Measurements from ENCODE around the gene CCDC152. TPM values are rescaled to one million over a fixed set of nuclear protein-coding genes. Genes with fewer than 3 reads are reported as not detected.

CCDC152 gene
- total and polyA plus RNA-seq, 10 of the 15 experiments (the other 5 are each of a cell fraction or from before 2014, with no cell fraction given) = 0.12 to 25.8 (median 13.5) TPM

DNA sequence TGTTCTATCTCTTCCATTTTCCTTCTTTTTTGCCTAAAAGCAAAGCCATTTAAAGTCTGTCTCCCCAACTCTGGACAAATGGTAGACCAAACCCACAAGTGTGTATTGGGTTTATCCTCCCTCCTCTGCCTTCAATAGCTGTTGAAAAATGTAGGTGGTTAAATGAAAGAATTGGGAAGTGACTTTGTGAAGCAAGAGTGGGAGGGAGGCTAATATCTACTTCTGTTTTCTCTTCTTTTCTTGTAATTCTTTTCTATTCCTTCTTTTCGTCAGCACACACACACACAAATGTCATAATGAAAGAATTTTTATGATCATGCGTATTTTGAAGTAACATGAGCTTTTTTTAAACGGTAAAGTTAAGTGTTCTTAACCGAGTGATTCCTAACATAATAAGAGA, 3.8 kb downstream of the CCDC152 start:
- no peaks in the 10 kb centered on the region for H3K9me3 ChIP-seq (replicated peaks; ENCODE audit: control insufficient read depth, insufficient read depth, low read length)
- no peak overlapping the region for H2AFZ ChIP-seq (ENCODE audit: control insufficient read depth, low read depth, low read length)
- SMC1A ChIA-PET (ENCODE audit: uncharacterized antibody, unreplicated experiment) = interaction anchor here (0.8 to 2.2 kb wide), 5 partner anchors 9 to 132 kb away, joined by 3 to 8 read pairs (median 6); no protein-coding TSS in a partner anchor
- BruUV-seq (replicated peaks) = no TSS peak
- no peaks in the 10 kb centered on the region for H3K4me1 ChIP-seq (ENCODE audit: control insufficient read depth, insufficient read depth, low read length)
- H3K4me2 ChIP-seq (ENCODE audit: control insufficient read depth, insufficient read depth) = no peak overlapping the region
- no peak overlapping the region for H3K27ac ChIP-seq (ENCODE audit: control insufficient read depth, insufficient read depth)
- no peaks in the 10 kb centered on the region; a peak in 1 of 4 replicates for H3K36me3 ChIP-seq (ENCODE audit: control insufficient read depth in 2 of 2, insufficient read depth in 2 of 2, low read length in 1 of 2)
- POLR2A ChIA-PET = interaction anchor here (0.7 kb wide), 1 partner anchor 215 kb away, joined by 3 read pairs; no protein-coding TSS in a partner anchor
- H3K27me3 ChIP-seq (replicated peaks in 1 of 2; ENCODE audit: control insufficient read depth in 2 of 2, insufficient read depth in 2 of 2, low read length in 1 of 2) = no peaks in the 10 kb centered on the region
- intact Hi-C loops (cut with micrococcal nuclease; ENCODE audit: unreplicated experiment) = no loop called here
- no peak overlapping the region for H3K4me3 ChIP-seq
- no peaks in the 10 kb centered on the region for H4K20me1 ChIP-seq (ENCODE audit: control insufficient read depth, insufficient read depth)
- CTCF ChIA-PET = interaction anchor here (0.9 to 1.8 kb wide), 4 partner anchors 9 to 904 kb away, joined by 3 to 7 read pairs (median 4); no protein-coding TSS in a partner anchor
- 99% methylated on average over 4 of the region's 4 CpGs for WGBS (ENCODE audit: insufficient coverage, insufficient replicate concordance, low lambda C conversion rate, missing lambda C conversion rate)
- DNase-seq (ENCODE audit: low read depth, low spot score) (no peak), FAIRE-seq (no peak), ATAC-seq (no peak)
- no peaks in the 10 kb centered on the region for H3K79me2 ChIP-seq (ENCODE audit: control insufficient read depth, insufficient read depth, low read length)
- no peak for TF ChIP-seq EP300 (IDR thresholded peaks at IDR 0.05; ENCODE audit: borderline replicate concordance in 1 of 2, control insufficient read depth in 1 of 2, low read depth in 2 of 2, low read length in 2 of 2)
- no peak for TF ChIP-seq KDM1A (IDR thresholded peaks at IDR 0.05; ENCODE audit: borderline replicate concordance)
- TF ChIP-seq CBFB (IDR thresholded peaks at IDR 0.05; ENCODE audit: low read depth) = no peak
- TF ChIP-seq POLR2AphosphoS5 (IDR thresholded peaks at IDR 0.05; ENCODE audit: low read length) = no peak
- no peak for TF ChIP-seq ZNF622 (IDR thresholded peaks at IDR 0.05)
- no peak for TF ChIP-seq ZNF24 (IDR thresholded peaks at IDR 0.05)
- no peak for TF ChIP-seq ZNF592 (IDR thresholded peaks at IDR 0.05)
- TF ChIP-seq IKZF2 (IDR thresholded peaks at IDR 0.05) = no peak
- TF ChIP-seq KLF5 (IDR thresholded peaks at IDR 0.05; ENCODE audit: partially characterized antibody) = no peak
- TF ChIP-seq CTCF (IDR thresholded peaks at IDR 0.05 in 2 of 3, conservative IDR thresholded peaks at IDR 0.05 in 1 of 3; ENCODE audit: control insufficient read depth in 2 of 3, extremely low read depth in 1 of 3, insufficient read depth in 1 of 3, low read depth in 3 of 3, low read length in 3 of 3) = no peak
- TF ChIP-seq TBL1XR1 (IDR thresholded peaks at IDR 0.05; ENCODE audit: low read depth, low read length) = no peak
- no peak for TF ChIP-seq ETV6 (conservative IDR thresholded peaks at IDR 0.05 in 1 of 2, IDR thresholded peaks at IDR 0.05 in 1 of 2; ENCODE audit: borderline replicate concordance in 1 of 2, low read depth in 1 of 2)
- no peak for TF ChIP-seq DPF2 (IDR thresholded peaks at IDR 0.05)
- TF ChIP-seq, protein P1, sequence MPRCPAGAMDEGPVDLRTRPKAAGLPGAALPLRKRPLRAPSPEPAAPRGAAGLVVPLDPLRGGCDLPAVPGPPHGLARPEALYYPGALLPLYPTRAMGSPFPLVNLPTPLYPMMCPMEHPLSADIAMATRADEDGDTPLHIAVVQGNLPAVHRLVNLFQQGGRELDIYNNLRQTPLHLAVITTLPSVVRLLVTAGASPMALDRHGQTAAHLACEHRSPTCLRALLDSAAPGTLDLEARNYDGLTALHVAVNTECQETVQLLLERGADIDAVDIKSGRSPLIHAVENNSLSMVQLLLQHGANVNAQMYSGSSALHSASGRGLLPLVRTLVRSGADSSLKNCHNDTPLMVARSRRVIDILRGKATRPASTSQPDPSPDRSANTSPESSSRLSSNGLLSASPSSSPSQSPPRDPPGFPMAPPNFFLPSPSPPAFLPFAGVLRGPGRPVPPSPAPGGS (IDR thresholded peaks at IDR 0.05; ENCODE audit: borderline replicate concordance, insufficient read depth, low read depth, low read length, poor library complexity, severe bottlenecking) = no peak
- no peak for TF ChIP-seq CREM (IDR thresholded peaks at IDR 0.05; ENCODE audit: low read depth)
- in situ Hi-C loops (cut with MboI) = loop anchor here (10.0 kb wide), 1 partner anchor 906 kb away; no protein-coding TSS in a partner anchor
- H3K9ac ChIP-seq (ENCODE audit: control insufficient read depth, insufficient read depth, low read length) = no peak overlapping the region
- RAD21 ChIA-PET (ENCODE audit: unreplicated experiment) = interaction anchor here (0.6 to 1.3 kb wide), 3 partner anchors 19 to 177 kb away, joined by 3 to 5 read pairs (median 3); no protein-coding TSS in a partner anchor
